ENCODE data around the gene P3H2.

GRCh38 chr3:190076136-190076535 is 44.6 kb downstream of the P3H2 start:
- TF ChIP-seq ZBTB7A (IDR thresholded peaks at IDR 0.05; ENCODE audit: borderline replicate concordance, control insufficient read depth, low read depth, low read length) (no peak), GATA2 (CRISPR knock-in tag; IDR thresholded peaks at IDR 0.05) (no peak)
